HG03469 (cell line): Measurements from ENCODE around the gene FBH1.

ENCODE experiments used
- ATAC-seq: cut with Tn5 transposase; IDR thresholded peaks from one replicate; pipeline ENCODE4 v1.9.1; 2021; ENCODE audit warnings: mild to moderate bottlenecking, moderate library complexity, moderate number of reproducible peaks; ENCODE audit not compliant: unreplicated experiment

FBH1 gene

GRCh38 chr10:5975641-5976473 is 85.8 kb downstream of the FBH1 start:
- peak; percentile 56 for ATAC-seq

GRCh38 chr10:5976512-5977470 is 86.7 kb downstream of the FBH1 start:
- ATAC-seq, result peak; percentile 7

GRCh38 chr10:5977471-5978229 is 87.6 kb downstream of the FBH1 start, which contains the start of gene IL15RA:
TSS of gene IL15RA (minus strand) at chr10:5977543. CDS start at chr10:5977492, 51 bp downstream.
- peak; percentile 29 for ATAC-seq

GRCh38 chr10:5978230-5978489 is 88.1 kb downstream of the FBH1 start:
- ATAC-seq, result no peak

- no peak for ATAC-seq
Observed at GRCh38 chr10:5981529-5981928, 91.5 kb downstream of the FBH1 start.

GRCh38 chr10:5983774-5984173 is 93.7 kb downstream of the FBH1 start:
- no peak for ATAC-seq

- no peak for ATAC-seq
Observed at GRCh38 chr10:5985029-5985428, 95.0 kb downstream of the FBH1 start.
